ENCODE results near the gene CPNE7. TPM values are rescaled to one million over a fixed set of nuclear protein-coding genes. Genes with fewer than 3 reads are reported as not detected.

CPNE7 gene
- total and polyA plus RNA-seq, 2 of the 8 experiments (the other 6 are each of a cell fraction or from before 2014, with no cell fraction given) = 10.0 to 23.7 TPM

GRCh38 chr16:89645122-89645521 lies 69.6 kb downstream of the CPNE7 start:
- Histone ChIP-seq H3K4me3 (ENCODE audit: extremely low read depth in 1 of 4, insufficient read depth in 2 of 4, low read depth in 3 of 4, low read length in 4 of 4) (no peak overlapping the region), H3K18ac (ENCODE audit: extremely low read depth, low read length) (no peak overlapping the region), H3K79me2 (ENCODE audit: control insufficient read depth in 1 of 2, insufficient read depth in 2 of 2, low read length in 2 of 2) (no peaks in the 10 kb centered on the region), H3K23me2 (ENCODE audit: low read depth, low read length) (no peaks in the 10 kb centered on the region), H2BK12ac (ENCODE audit: low read depth, low read length) (no peak overlapping the region), H2BK15ac (ENCODE audit: low read length) (no peak overlapping the region), H2BK20ac (ENCODE audit: low read length) (no peak overlapping the region), H3K56ac (replicated peaks; ENCODE audit: insufficient read length, low read depth, low read length) (no peak overlapping the region), H2AFZ (ENCODE audit: low read length) (no peak overlapping the region), H3K9me3 (ENCODE audit: insufficient read depth in 2 of 2, low read depth in 1 of 2, low read length in 1 of 2) (no peaks in the 10 kb centered on the region), H3K4ac (replicated peaks; ENCODE audit: insufficient read length, low read depth, low read length) (no peak overlapping the region), H2BK120ac (replicated peaks; ENCODE audit: low read depth, low read length) (no peak overlapping the region), H2AK5ac (ENCODE audit: low read depth, low read length) (no peak overlapping the region), H3K9ac (replicated peaks in 1 of 4; ENCODE audit: extremely low read depth in 1 of 4, low read depth in 3 of 4, low read length in 3 of 4) (no peak overlapping the region), H4K91ac (replicated peaks; ENCODE audit: insufficient read length, low read length) (no peak overlapping the region), H2BK5ac (ENCODE audit: low read depth, low read length) (no peak overlapping the region; the same call in 1 of the 2 replicates), H4K5ac (ENCODE audit: insufficient read length, low read depth, low read length) (no peak overlapping the region), H3K14ac (ENCODE audit: insufficient read length) (no peak overlapping the region), H3K4me2 (ENCODE audit: insufficient read depth in 1 of 2, low read depth in 2 of 2, low read length in 2 of 2) (no peak overlapping the region), H3K4me1 (replicated peaks in 1 of 4; ENCODE audit: control insufficient read depth in 3 of 4, insufficient read depth in 4 of 4, low read length in 3 of 4) (no peaks in the 10 kb centered on the region), H3K27ac (ENCODE audit: low read depth, low read length) (no peak overlapping the region), H3K27me3 (replicated peaks in 1 of 4; ENCODE audit: control insufficient read depth in 3 of 4, extremely low read depth in 1 of 4, insufficient read depth in 3 of 4, low read length in 3 of 4) (no peaks in the 10 kb centered on the region), H3K79me1 (ENCODE audit: low read depth, low read length) (no peaks in the 10 kb centered on the region), H4K20me1 (replicated peaks in 1 of 2; ENCODE audit: control insufficient read depth in 1 of 2, insufficient read depth in 2 of 2, low read length in 2 of 2) (peaks cover 0 to 13% of the 10 kb centered on the region in 2 experiments), H4K8ac (ENCODE audit: extremely low read depth, insufficient read depth, low read length) (no peak overlapping the region), H3K23ac (ENCODE audit: insufficient read length) (no peak overlapping the region), H3K36me3 (ENCODE audit: control insufficient read depth in 2 of 4, insufficient read depth in 4 of 4, low read length in 3 of 4) (peaks cover 8 to 23% (median 20%) of the 10 kb centered on the region in 4 experiments; a peak in 7 of 8 replicates)
- ChIA-PET CTCF (ENCODE audit: partially characterized antibody) (interaction anchor here (1.4 to 5.6 kb wide), 3 partner anchors 15 to 44 kb away, joined by 3 to 34 read pairs (median 4); no protein-coding TSS in a partner anchor), POLR2A (ENCODE audit: partially characterized antibody) (interaction anchor here (0.5 to 1.5 kb wide), 5 partner anchors 10 to 77 kb away, joined by 3 to 4 read pairs (median 3); no protein-coding TSS in a partner anchor)
- WGBS, 2 experiments (ENCODE audit: extremely low coverage in 1 of 2, insufficient coverage in 1 of 2, insufficient read length in 1 of 2, insufficient replicate concordance in 2 of 2, low coverage in 1 of 2, low lambda C conversion rate in 2 of 2, missing lambda C conversion rate in 1 of 2) = 82% methylated on average over 11 of the region's 11 CpGs; no CpG with 5 or more reads in 1 of the 2 experiments
- no peak for FAIRE-seq
- DNase-seq (ENCODE audit: low read depth in 1 of 2, low spot score in 2 of 2) = no peak
- TF ChIP-seq BCL11A (IDR thresholded peaks at IDR 0.05; ENCODE audit: low read depth in 2 of 2, low read length in 2 of 2) (no peak), EGR1 (IDR thresholded peaks at IDR 0.05; ENCODE audit: borderline replicate concordance, low read depth, low read length) (no peak), E2F6 (IDR thresholded peaks at IDR 0.05) (no peak), HDAC2 (IDR thresholded peaks at IDR 0.05; ENCODE audit: borderline replicate concordance in 1 of 2, low read depth in 2 of 2, low read length in 2 of 2) (no peak), HDAC6 (IDR thresholded peaks at IDR 0.05; ENCODE audit: low read depth, low read length) (no peak), RFX5 (IDR thresholded peaks at IDR 0.05; ENCODE audit: borderline replicate concordance, low read depth, low read length) (no peak), ATF2 (IDR thresholded peaks at IDR 0.05; ENCODE audit: low read length) (no peak), EZH2 (IDR thresholded peaks at IDR 0.05; ENCODE audit: low read depth, low read length, severe bottlenecking) (no peak), RAD21 (IDR thresholded peaks at IDR 0.05 in 1 of 2, conservative IDR thresholded peaks at IDR 0.05 in 1 of 2; ENCODE audit: low read depth in 2 of 2, low read length in 2 of 2) (no peak)

Data from H1 (cell line).